T-helper 1 cell treated with Interleukin-12 subunit alpha and Interleukin-12 subunit beta and Interleukin-4 antibody, amounts not matched to agents 30 μg/mL and 1 μg/mL, for 36 hours (primary cell): Measurements from ENCODE around the gene KNOP1.
"Not testable (repeated sequence)": the region's sequence is repeated elsewhere in the genome, so short reads cannot be mapped to it uniquely, and the experiment has no call there.

Experiments
- H3K27ac Mint-ChIP-seq: one replicate; pipeline ENCODE4 v1.8.0; 2021; ENCODE audit warnings: mild to moderate bottlenecking, mixed read lengths
- H3K27me3 Mint-ChIP-seq: one replicate; pipeline ENCODE4 v1.8.0; 2021; ENCODE audit warnings: low read depth, mixed read lengths
- H3K36me3 Mint-ChIP-seq: one replicate; pipeline ENCODE4 v1.8.0; 2021; ENCODE audit warnings: low read depth, mixed read lengths
- H3K4me1 Mint-ChIP-seq: one replicate; pipeline ENCODE4 v1.8.0; 2021; ENCODE audit warnings: low read depth, mixed read lengths
- H3K4me3 Mint-ChIP-seq: one replicate; pipeline ENCODE4 v1.8.0; 2021; ENCODE audit warnings: mild to moderate bottlenecking, moderate library complexity, mixed read lengths
- H3K9me3 Mint-ChIP-seq: one replicate; pipeline ENCODE4 v1.8.0; 2021; ENCODE audit warnings: mixed read lengths

The KNOP1 gene

DNA sequence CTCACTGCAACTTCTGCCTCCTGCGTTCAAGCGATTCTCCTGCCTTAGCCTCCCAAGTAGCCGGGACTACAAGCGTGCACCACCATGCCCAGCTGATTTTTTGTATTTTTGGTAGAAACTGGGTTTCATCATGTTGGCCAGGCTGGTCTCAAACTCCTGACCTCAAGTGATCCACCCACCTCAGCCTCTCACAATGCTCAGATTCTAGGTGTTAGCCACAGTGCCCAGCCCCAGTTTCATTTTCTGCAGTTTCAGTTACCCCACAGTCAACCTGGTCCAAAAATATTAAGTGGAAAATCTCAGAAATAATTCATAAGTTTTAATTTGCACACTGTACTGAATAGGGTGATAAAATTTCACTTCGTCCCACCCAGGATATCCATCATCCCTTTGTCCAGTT is 28.7 kb downstream of the KNOP1 start:
- Mint-ChIP-seq H3K27ac (peak overlapping the region; percentile 6), H3K27me3 (no peaks in the 10 kb centered on the region), H3K9me3 (peaks cover 5% of the 10 kb centered on the region), H3K4me3 (no peak overlapping the region), H3K36me3 (peaks cover 26% of the 10 kb centered on the region), H3K4me1 (peaks cover 16% of the 10 kb centered on the region)

DNA sequence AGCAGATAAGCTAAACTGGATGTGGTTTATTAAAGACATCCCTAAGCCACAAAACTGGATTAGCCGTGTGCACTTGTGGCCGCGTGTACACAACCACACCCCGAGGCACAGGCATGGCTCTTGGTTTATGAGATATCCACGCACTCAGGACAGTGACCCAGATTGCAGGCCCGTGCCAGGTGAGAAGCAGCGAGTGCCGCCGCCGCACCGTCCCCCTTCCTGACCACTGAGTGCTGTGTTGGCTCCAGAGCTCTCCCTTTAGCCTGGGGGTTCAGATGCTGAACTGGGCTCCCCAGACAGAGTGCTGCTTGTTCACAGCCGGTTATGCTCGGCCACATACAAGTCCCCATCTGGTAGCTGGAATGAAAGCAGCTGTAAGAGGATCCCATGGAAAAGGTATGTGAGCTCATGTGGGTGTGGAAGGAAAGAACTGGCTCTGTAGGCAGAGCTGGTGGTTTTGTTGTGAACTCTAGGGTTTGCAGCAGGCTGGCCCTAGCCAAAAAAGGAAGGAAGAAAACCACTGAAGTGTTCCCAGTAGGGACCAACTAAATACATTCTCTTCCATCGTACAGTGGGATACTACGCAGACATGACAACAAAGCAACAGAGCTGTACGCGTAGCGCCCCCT is 29.5 kb downstream of the KNOP1 start:
- Mint-ChIP-seq H3K27me3 (no peaks in the 10 kb centered on the region), H3K27ac (peak overlapping the region; percentile 3), H3K36me3 (peaks cover 33% of the 10 kb centered on the region), H3K4me1 (peaks cover 16% of the 10 kb centered on the region), H3K4me3 (no peak overlapping the region), H3K9me3 (peaks cover 7% of the 10 kb centered on the region)

DNA sequence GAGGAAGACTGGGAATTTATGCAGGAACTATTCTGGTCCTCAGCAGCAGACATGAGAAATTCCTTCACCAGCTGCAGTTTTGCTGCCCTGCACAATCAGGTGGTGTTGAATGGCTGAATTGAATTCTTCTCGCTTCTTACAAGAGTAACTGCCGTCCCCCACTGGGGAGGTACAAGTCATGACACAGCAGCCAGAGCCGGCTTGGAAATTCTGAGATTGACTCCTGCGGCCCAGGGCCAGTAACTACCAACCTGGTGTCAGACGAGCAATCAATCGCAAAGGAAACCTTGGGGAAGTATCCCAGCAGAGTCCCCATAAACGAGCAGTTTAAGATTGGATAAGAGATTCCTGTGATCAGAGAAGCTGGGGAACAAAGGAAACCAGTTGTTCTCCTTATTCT is 30.7 kb downstream of the KNOP1 start:
- Mint-ChIP-seq H3K27me3 (no peaks in the 10 kb centered on the region), H3K4me1 (peaks cover 16% of the 10 kb centered on the region), H3K36me3 (peaks cover 34% of the 10 kb centered on the region), H3K4me3 (no peak overlapping the region), H3K27ac (no peak overlapping the region), H3K9me3 (peaks cover 9% of the 10 kb centered on the region)

DNA sequence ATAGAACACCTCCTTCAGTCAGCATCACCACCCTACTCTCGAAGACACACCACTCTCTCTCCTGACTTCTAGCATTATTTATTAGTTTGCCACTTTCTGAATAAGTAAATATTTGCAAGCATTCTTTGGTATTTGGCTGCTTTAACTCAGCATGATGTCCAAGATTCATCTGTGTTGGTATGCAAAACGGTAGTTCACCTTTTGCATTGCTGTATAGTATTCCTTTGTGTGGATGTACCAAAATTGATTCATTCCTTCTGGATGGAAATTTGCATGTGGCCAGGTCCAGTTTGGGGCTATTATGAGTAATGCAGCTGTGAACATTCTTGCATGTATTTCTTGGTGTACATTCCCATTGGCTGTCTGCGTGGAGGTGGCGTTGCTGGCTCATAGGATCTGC is 32.9 kb downstream of the KNOP1 start:
- H3K27me3 Mint-ChIP-seq: no peaks in the 10 kb centered on the region
- H3K4me3 Mint-ChIP-seq: no peak overlapping the region
- peaks cover 9% of the 10 kb centered on the region for H3K9me3 Mint-ChIP-seq
- no peak overlapping the region for H3K27ac Mint-ChIP-seq
- peaks cover 34% of the 10 kb centered on the region for H3K36me3 Mint-ChIP-seq
- H3K4me1 Mint-ChIP-seq: peaks cover 16% of the 10 kb centered on the region

DNA sequence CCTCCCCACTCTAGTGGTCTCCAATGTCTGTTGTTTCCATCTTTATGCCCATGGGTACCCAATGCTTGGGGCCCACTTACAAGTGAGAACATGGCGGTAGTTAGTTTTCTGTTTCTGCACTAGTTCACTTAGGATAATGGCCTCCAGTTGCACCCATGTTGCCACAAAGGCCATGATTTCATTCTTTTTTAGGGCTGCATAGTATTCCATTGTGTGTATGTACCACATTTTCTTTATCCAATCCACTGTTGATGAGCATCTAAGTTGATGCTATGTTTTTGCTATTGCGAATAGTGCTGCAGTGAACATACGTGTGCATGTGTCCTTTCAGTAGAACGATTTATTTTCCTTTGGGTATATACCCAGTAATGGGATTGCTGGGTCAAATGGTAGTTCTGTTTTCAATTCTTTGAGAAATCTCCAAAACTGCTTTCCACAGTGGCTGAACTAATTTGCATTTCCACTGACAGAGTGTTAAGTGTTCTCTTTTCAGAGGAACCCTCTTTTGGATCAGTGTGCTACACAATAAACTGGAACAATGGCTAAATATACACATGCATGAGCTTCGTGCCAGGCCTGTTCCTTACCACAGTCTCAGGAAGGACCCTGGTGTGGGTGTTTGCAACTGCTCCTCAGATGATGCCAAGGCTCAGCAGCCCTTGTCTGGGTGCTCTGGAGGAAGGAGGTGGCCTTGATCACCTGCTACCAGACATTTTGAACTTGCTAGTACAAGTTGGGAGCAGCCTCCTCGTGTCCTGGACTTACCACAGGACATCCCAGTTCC is 34.4 kb downstream of the KNOP1 start:
- Mint-ChIP-seq H3K36me3 (peaks cover 33% of the 10 kb centered on the region), H3K9me3 (peaks cover 9% of the 10 kb centered on the region), H3K4me1 (peaks cover 5% of the 10 kb centered on the region), H3K27me3 (no peaks in the 10 kb centered on the region), H3K27ac (no peak overlapping the region), H3K4me3 (no peak overlapping the region)

DNA sequence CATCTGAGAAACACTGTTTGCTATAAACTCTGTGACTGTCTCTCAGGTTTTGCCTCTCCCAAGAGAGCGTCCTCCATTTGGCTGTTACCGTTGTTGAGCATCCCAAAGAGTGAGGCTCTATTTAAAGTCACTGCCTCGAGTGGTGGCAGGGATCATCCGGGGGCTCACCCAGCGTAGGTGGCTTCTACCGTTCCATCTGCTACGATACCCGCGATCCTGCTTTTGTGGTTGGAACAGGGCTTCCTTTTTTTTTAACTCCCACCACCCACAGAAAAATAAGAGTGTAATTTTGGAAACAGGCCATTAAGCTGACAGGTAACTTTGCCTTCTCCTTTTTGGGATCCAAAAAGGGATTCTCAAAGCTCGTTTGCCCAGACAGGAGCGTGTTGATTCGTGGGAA is 36.4 kb downstream of the KNOP1 start:
- H3K9me3 Mint-ChIP-seq: peaks cover 9% of the 10 kb centered on the region
- H3K36me3 Mint-ChIP-seq: peaks cover 29% of the 10 kb centered on the region
- H3K4me1 Mint-ChIP-seq: no peaks in the 10 kb centered on the region
- H3K27me3 Mint-ChIP-seq: no peaks in the 10 kb centered on the region
- no peak overlapping the region for H3K4me3 Mint-ChIP-seq
- H3K27ac Mint-ChIP-seq: no peak overlapping the region

DNA sequence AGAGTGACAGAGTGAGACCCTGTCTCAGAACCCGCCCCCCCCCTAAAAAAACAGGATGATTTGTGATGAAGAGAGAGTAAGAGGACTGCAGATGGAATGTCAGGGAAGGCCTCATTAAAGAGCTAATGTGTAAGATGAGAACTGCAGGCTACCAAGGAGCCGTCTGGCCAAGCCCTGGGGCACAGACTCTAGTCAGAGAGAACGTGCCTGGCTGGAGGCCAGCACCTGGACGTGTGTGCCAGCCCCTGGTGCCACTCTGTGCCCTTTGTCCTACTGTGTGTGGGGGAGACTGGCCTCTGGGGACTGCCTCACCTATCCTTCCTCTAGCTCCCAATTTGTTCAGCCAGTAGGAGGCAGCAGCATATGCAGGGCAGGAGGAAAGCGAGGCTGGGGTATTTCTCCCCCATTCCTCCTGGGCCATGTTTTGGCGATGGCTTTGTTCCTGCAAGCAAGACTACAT is 37.1 kb downstream of the KNOP1 start:
- Mint-ChIP-seq H3K27me3 (no peaks in the 10 kb centered on the region), H3K27ac (no peak overlapping the region), H3K9me3 (peaks cover 9% of the 10 kb centered on the region), H3K36me3 (peaks cover 27% of the 10 kb centered on the region), H3K4me1 (no peaks in the 10 kb centered on the region), H3K4me3 (no peak overlapping the region)

DNA sequence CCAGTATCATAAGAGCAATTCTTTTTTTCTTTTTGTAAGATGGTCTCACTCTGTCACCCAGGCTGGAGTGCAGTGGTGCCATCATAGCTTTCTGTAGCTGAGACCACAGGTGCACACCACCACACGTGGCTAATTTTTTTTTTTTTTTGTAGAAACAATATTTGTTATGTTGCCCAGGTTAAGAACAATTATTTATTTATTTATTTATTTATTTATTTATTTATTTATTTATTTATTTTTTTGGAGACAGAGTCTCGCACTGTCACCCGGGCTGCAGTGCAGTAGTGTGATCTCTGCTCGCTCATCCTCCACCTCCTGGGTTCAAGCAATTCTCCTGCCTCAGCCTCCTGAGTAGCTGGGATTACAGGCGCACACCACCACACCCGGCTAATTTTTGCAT is 38.7 kb downstream of the KNOP1 start:
- not testable (repeated sequence) for H3K27ac Mint-ChIP-seq, H3K4me3 Mint-ChIP-seq, H3K4me1 Mint-ChIP-seq, H3K9me3 Mint-ChIP-seq, H3K27me3 Mint-ChIP-seq
- peaks cover 16% of the 10 kb centered on the region for H3K36me3 Mint-ChIP-seq

DNA sequence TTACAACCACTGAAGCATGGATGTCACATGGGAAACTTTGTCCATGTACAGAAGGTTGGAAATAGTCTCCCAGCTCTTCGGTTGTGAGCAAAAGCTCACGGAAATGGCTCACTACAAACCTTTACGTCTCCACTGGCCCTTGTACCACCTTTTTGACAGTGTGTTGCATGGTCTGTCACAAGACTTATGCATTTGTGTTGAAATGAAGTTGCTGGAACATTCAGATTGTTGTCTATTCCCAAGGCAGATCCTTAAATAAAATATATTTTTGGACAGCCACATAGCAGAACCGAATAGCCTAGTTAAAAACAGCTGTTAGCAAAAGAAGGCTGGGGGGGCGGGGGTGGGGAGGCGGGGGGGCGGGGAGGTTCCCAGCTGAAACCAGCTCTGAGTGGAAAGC is 39.2 kb downstream of the KNOP1 start:
- Mint-ChIP-seq H3K27ac (no peak overlapping the region), H3K36me3 (peaks cover 13% of the 10 kb centered on the region), H3K27me3 (no peaks in the 10 kb centered on the region), H3K9me3 (peaks cover 4% of the 10 kb centered on the region), H3K4me1 (no peaks in the 10 kb centered on the region), H3K4me3 (no peak overlapping the region)

DNA sequence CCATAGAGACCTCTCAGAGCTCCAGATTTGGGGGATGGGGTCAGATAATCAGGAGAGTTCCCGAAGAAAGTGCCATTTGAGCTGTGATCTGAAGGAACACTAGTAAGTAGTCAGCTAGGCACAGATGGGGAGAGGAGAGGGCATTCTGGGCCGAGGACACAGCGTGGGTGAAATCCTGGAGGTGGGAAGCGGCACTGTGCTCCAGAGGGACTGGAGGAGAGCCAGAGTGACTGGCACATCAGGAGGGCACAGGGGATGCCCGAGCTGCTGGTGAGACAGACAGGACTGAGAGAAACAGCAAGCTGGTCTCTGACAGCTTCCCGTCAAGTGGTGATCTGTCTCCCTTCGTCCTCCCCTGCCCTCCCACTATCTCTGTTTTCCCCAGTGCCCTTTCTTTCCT is 40.6 kb downstream of the KNOP1 start:
- Mint-ChIP-seq H3K36me3 (peaks cover 4% of the 10 kb centered on the region), H3K27ac (no peak overlapping the region), H3K27me3 (no peaks in the 10 kb centered on the region), H3K9me3 (no peaks in the 10 kb centered on the region), H3K4me3 (no peak overlapping the region), H3K4me1 (no peaks in the 10 kb centered on the region)

DNA sequence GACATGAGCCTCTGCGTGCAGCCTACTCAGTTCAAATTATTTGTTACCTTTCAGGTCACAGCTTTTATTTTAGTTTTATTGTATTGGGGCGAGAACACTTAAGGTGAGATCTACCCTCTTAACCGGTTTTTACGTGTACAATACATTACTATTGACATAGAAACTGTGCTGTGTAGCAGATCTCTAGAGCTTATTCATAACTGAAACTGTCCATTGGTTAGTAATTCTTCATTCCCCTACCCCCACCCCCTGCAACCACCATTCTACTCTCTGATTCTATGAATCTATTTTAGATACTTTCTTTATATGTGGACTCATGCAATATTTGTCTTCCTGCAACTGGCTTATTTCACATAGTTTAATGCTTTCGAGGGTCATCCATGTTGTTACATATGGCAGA is 43.5 kb downstream of the KNOP1 start:
- Mint-ChIP-seq H3K4me3 (no peak overlapping the region), H3K27ac (no peak overlapping the region), H3K9me3 (no peaks in the 10 kb centered on the region), H3K4me1 (no peaks in the 10 kb centered on the region), H3K36me3 (peaks cover 4% of the 10 kb centered on the region), H3K27me3 (no peaks in the 10 kb centered on the region)

DNA sequence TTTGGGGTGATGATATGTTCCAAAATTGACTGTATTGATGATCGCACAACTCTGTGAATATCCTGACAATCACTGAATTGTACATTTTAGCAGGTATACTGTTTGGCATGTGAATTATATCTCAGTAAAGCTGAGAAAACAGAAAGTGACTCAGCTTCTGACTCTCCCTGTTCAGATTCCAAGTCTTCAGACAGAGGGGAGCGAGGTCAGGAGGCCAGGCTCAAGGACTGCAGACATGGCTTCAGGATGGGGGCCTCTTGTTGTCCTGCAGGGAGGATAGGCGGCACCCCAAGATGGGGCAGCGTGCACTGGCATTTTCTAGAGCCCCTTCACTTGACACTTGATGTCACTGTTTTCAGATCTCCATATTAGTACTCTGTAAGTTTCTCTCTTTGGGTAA is 45.6 kb downstream of the KNOP1 start:
- H3K36me3 Mint-ChIP-seq: peaks cover 10% of the 10 kb centered on the region
- H3K4me3 Mint-ChIP-seq: no peak overlapping the region
- H3K9me3 Mint-ChIP-seq: no peaks in the 10 kb centered on the region
- H3K27me3 Mint-ChIP-seq: no peaks in the 10 kb centered on the region
- H3K4me1 Mint-ChIP-seq: no peaks in the 10 kb centered on the region
- no peak overlapping the region for H3K27ac Mint-ChIP-seq

DNA sequence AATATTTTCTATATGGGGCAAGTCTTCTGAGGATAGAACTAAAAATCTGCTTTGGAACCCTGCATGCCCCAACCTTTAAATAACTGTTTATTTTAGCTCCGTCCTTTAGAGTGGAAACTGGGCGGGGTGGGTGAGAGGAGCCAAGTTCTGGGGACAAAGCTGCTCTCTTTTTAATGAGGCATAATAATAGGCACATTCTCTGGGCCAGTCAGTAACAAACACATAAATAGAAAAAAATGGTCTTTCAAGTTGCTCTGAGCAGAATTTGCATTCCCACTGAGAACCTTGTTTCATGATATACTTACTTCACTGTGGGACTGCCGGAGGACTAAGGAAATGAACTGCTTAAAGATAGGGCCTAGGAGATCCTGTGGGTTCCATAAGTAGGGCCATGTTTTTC is 51.5 kb downstream of the KNOP1 start:
- no peaks in the 10 kb centered on the region for H3K27me3 Mint-ChIP-seq
- no peak overlapping the region for H3K4me3 Mint-ChIP-seq
- no peaks in the 10 kb centered on the region for H3K4me1 Mint-ChIP-seq
- H3K27ac Mint-ChIP-seq: no peak overlapping the region
- H3K36me3 Mint-ChIP-seq: peaks cover 31% of the 10 kb centered on the region
- H3K9me3 Mint-ChIP-seq: peaks cover 13% of the 10 kb centered on the region

DNA sequence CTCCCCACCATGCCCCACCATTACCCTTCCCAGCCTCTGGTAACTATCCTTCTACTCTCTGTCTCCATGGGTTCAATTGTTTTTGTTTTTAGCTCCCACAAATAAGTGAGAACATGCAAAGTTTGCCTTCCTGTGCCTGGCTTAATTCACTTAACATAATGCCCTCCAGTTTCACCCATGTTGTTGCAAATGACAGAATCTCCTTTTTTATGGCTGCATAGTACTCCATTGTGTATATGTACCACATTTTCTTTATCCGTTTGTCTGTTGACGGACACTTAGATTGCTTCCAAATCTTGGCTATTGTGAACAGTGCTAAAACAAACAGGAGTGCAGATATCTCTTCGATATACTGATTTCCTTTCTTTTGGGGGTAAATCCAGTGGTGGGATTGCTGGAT is 52.7 kb downstream of the KNOP1 start:
- not testable (repeated sequence) for H3K4me3 Mint-ChIP-seq, H3K27ac Mint-ChIP-seq, H3K27me3 Mint-ChIP-seq, H3K4me1 Mint-ChIP-seq
- Mint-ChIP-seq H3K36me3 (peaks cover 33% of the 10 kb centered on the region), H3K9me3 (peaks cover 13% of the 10 kb centered on the region)

DNA sequence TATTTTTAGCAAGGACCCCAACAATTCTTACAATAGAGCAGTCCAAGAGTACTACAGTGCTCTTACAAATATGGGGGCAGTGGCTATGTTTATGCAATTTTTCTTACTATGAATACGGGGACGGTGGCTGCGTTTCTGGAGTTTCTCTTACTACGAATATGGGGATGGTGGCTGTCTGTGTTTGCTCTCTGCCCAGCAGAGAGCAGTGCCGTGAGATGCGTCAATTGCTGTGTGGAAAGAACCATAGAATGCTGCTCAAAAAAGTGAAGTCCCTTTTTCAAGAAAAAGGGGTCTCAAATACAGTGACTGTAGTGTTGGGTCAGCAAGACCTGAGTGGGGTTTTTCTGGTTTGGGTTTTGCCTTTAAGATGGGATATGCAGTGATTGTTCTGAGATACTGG is 53.9 kb downstream of the KNOP1 start:
- H3K27ac Mint-ChIP-seq: no peak overlapping the region
- H3K9me3 Mint-ChIP-seq: peaks cover 13% of the 10 kb centered on the region
- H3K36me3 Mint-ChIP-seq: peaks cover 33% of the 10 kb centered on the region

More for the DNA sequence above, 53.9 kb downstream of the KNOP1 start:
- Mint-ChIP-seq H3K27me3 (no peaks in the 10 kb centered on the region), H3K4me3 (no peak overlapping the region), H3K4me1 (peaks cover 3% of the 10 kb centered on the region)
